Measurements from ENCODE around the gene FAM120AOS. TPM values are rescaled to one million over a fixed set of nuclear protein-coding genes. Genes with fewer than 3 reads are reported as not detected.
A peak's percentile ranks its signal among the peaks of the same experiment; 100 is the strongest.

Gene FAM120AOS
- total and polyA plus RNA-seq, 2 of the 8 experiments (the other 6 are each of a cell fraction or from before 2014, with no cell fraction given) = 29.6 to 37.6 TPM

GRCh38 chr9:93486268-93486667 lies 32.9 kb upstream of the FAM120AOS start:
- Histone ChIP-seq H3K4me1 (replicated peaks in 1 of 4; ENCODE audit: control insufficient read depth in 3 of 4, insufficient read depth in 4 of 4, low read length in 3 of 4) (no peaks in the 10 kb centered on the region), H3K4me2 (ENCODE audit: insufficient read depth in 1 of 2, low read depth in 2 of 2, low read length in 2 of 2) (no peak overlapping the region), H3K9ac (replicated peaks in 1 of 4; ENCODE audit: extremely low read depth in 1 of 4, low read depth in 3 of 4, low read length in 3 of 4) (no peak overlapping the region), H2AFZ (ENCODE audit: low read length) (no peak overlapping the region), H3K56ac (replicated peaks; ENCODE audit: insufficient read length, low read depth, low read length) (no peak overlapping the region), H3K4me3 (ENCODE audit: extremely low read depth in 1 of 4, insufficient read depth in 2 of 4, low read depth in 3 of 4, low read length in 4 of 4) (no peak overlapping the region), H3K79me1 (ENCODE audit: low read depth, low read length) (peaks cover 15% of the 10 kb centered on the region), H3K27ac (ENCODE audit: low read depth, low read length) (no peak overlapping the region), H3K27me3 (replicated peaks in 1 of 4; ENCODE audit: control insufficient read depth in 3 of 4, extremely low read depth in 1 of 4, insufficient read depth in 3 of 4, low read length in 3 of 4) (no peaks in the 10 kb centered on the region), H3K23me2 (ENCODE audit: low read depth, low read length) (no peaks in the 10 kb centered on the region), H3K14ac (ENCODE audit: insufficient read length) (no peak overlapping the region), H4K8ac (ENCODE audit: extremely low read depth, insufficient read depth, low read length) (no peak overlapping the region), H2BK12ac (ENCODE audit: low read depth, low read length) (no peak overlapping the region), H2BK15ac (ENCODE audit: low read length) (no peak overlapping the region), H2BK120ac (replicated peaks; ENCODE audit: low read depth, low read length) (no peak overlapping the region), H4K20me1 (replicated peaks in 1 of 2; ENCODE audit: control insufficient read depth in 1 of 2, insufficient read depth in 2 of 2, low read length in 2 of 2) (peaks cover 0 to 9% of the 10 kb centered on the region in 2 experiments), H4K91ac (replicated peaks; ENCODE audit: insufficient read length, low read length) (no peak overlapping the region), H3K18ac (ENCODE audit: extremely low read depth, low read length) (no peak overlapping the region), H3K4ac (replicated peaks; ENCODE audit: insufficient read length, low read depth, low read length) (no peak overlapping the region), H3K79me2 (ENCODE audit: control insufficient read depth in 1 of 2, insufficient read depth in 2 of 2, low read length in 2 of 2) (peaks cover 0 to 42% of the 10 kb centered on the region in 2 experiments; a peak in 2 of 4 replicates), H2AK5ac (ENCODE audit: low read depth, low read length) (no peak overlapping the region), H2BK5ac (ENCODE audit: low read depth, low read length) (no peak overlapping the region), H2BK20ac (ENCODE audit: low read length) (no peak overlapping the region), H4K5ac (ENCODE audit: insufficient read length, low read depth, low read length) (no peak overlapping the region), H3K36me3 (ENCODE audit: control insufficient read depth in 2 of 4, insufficient read depth in 4 of 4, low read length in 3 of 4) (peaks cover 2 to 12% (median 5%) of the 10 kb centered on the region in 4 experiments; a peak in 7 of 8 replicates), H3K23ac (ENCODE audit: insufficient read length) (no peak overlapping the region), H3K9me3 (ENCODE audit: insufficient read depth in 2 of 2, low read depth in 1 of 2, low read length in 1 of 2) (no peaks in the 10 kb centered on the region)
- DNase-seq (ENCODE audit: low read depth in 1 of 2, low spot score in 2 of 2) = no peak
- no peak for TF ChIP-seq PHF8 (conservative IDR thresholded peaks at IDR 0.05; ENCODE audit: low read depth, low read length)
- TF ChIP-seq MAFK (IDR thresholded peaks at IDR 0.05; ENCODE audit: low read depth, low read length) = peak; percentile 68
- TF ChIP-seq JUND (IDR thresholded peaks at IDR 0.05; ENCODE audit: low read length) = no peak
- TF ChIP-seq BACH1 (IDR thresholded peaks at IDR 0.05; ENCODE audit: low read length) = peak; percentile 29; the same call in 1 of the 2 replicates
- TF ChIP-seq TAF1 (IDR thresholded peaks at IDR 0.05; ENCODE audit: low read depth, low read length) = no peak
- TF ChIP-seq TEAD4 (IDR thresholded peaks at IDR 0.05; ENCODE audit: low read depth, low read length) = no peak
- CTCF ChIA-PET (ENCODE audit: partially characterized antibody) = no interaction called here
- 100% methylated on average over 1 of the region's 1 CpG; no CpG with 5 or more reads in 1 of the 2 experiments for WGBS, 2 experiments (ENCODE audit: extremely low coverage in 1 of 2, insufficient coverage in 1 of 2, insufficient read length in 1 of 2, insufficient replicate concordance in 2 of 2, low coverage in 1 of 2, low lambda C conversion rate in 2 of 2, missing lambda C conversion rate in 1 of 2)
- FAIRE-seq = no peak
- POLR2A ChIA-PET (ENCODE audit: partially characterized antibody) = no interaction called here
